HepG2 (cell line): ENCODE results near the gene CCL27. TPM values are rescaled to one million over a fixed set of nuclear protein-coding genes. Genes with fewer than 3 reads are reported as not detected.

Source experiments
- ATF7 ChIP-seq, 2 experiments: fragments of 450-650 bp in 1 of 2; sonication (generic) in 1 of 2; formaldehyde crosslinking in 1 of 2; IDR thresholded peaks; 2 replicates each; pipeline versions ENCODE4 v1.4.0 to v1.6.1; 2016 to 2020; ENCODE audit warnings: antibody characterized with exemption in 1 of 2, mild to moderate bottlenecking in 1 of 2, missing genetic modification reagents in 1 of 2
- HNF4G ChIP-seq, 2 experiments: sonication (generic) in 1 of 2; formaldehyde crosslinking in 1 of 2; IDR thresholded peaks; 2 replicates each; pipeline versions ENCODE4 v1.4.0 to v1.6.1; 2011 to 2020; ENCODE audit warnings: borderline replicate concordance in 2 of 2, low read depth in 2 of 2, mild to moderate bottlenecking in 2 of 2, low read length in 1 of 2, missing genetic modification reagents in 1 of 2, moderate library complexity in 1 of 2
- KDM5B ChIP-seq: sonication (generic); formaldehyde crosslinking; IDR thresholded peaks from 2 replicates; pipeline ENCODE4 v1.4.0; 2020; ENCODE audit warnings: missing genetic modification reagents, mild to moderate bottlenecking, borderline replicate concordance
- MED1 ChIP-seq: sonication (generic); formaldehyde crosslinking; IDR thresholded peaks from 2 replicates; pipeline ENCODE4 v1.4.0; 2020; ENCODE audit warnings: missing genetic modification reagents
- NR2F6 ChIP-seq, 2 experiments: IDR thresholded peaks; 2 replicates each; pipeline ENCODE4 v1.6.1; 2016; ENCODE audit warnings: antibody characterized with exemption in 1 of 2, mild to moderate bottlenecking in 1 of 2
- RAD21 ChIP-seq: fragments of 450-650 bp; formaldehyde crosslinking; IDR thresholded peaks from 2 replicates; pipeline ENCODE4 v1.5.0; 2020; ENCODE audit warnings: mild to moderate bottlenecking
- ZFP90 ChIP-seq: sonication (generic); formaldehyde crosslinking; IDR thresholded peaks from 2 replicates; pipeline ENCODE4 v1.8.0; 2022; ENCODE audit warnings: missing genetic modification reagents, mild to moderate bottlenecking, inconsistent platforms, borderline replicate concordance
- ZNF20 ChIP-seq: sonication (generic); formaldehyde crosslinking; IDR thresholded peaks from 2 replicates; pipeline ENCODE4 v1.4.0; 2020; ENCODE audit warnings: mild to moderate bottlenecking, moderate library complexity, missing genetic modification reagents
- ZNF619 ChIP-seq: sonication (generic); formaldehyde crosslinking; IDR thresholded peaks from 2 replicates; pipeline ENCODE4 v1.4.0; 2020; ENCODE audit warnings: mild to moderate bottlenecking, missing genetic modification reagents
- ZNF639 ChIP-seq: conservative IDR thresholded peaks from 2 replicates; pipeline ENCODE4 v1.6.1; 2018; ENCODE audit warnings: missing genetic modification reagents
- ZSCAN12 ChIP-seq: sonication (generic); formaldehyde crosslinking; IDR thresholded peaks from 2 replicates; pipeline ENCODE4 v1.9.0; 2021; ENCODE audit warnings: mild to moderate bottlenecking, missing genetic modification reagents
- polyA plus RNA-seq, 8 experiments: library from polyadenylated mRNA; depleted of rRNA in 3 of 8; stranded (reverse) in 7 of 8; unstranded in 1 of 8; fragments of >200 nt; fragmentation: Illumina TruSeq in 4 of 8; extraction: Trizol in 4 of 8; gene quantifications; 2 replicates each; pipeline versions ENCODE4 v1.2.1 to v1.2.3, GENCODE V29; 2011 to 2016; ENCODE audit warnings: low read depth in 4 of 8, missing spikeins in 1 of 8, mixed read lengths in 1 of 8; ENCODE audit not compliant: insufficient read depth in 1 of 8
- total RNA-seq, 5 experiments: library from RNA; depleted of rRNA; stranded (reverse); fragments of >200 nt; fragmentation: Illumina TruSeq; extraction: Trizol; gene quantifications; 2 replicates each; pipeline ENCODE4 v1.2.3, GENCODE V29; 2016; ENCODE audit warnings: low read depth in 1 of 5
- TF ChIP-seq, protein P1 (sequence below): sonication (generic); formaldehyde crosslinking; IDR thresholded peaks from 2 replicates; pipeline ENCODE4 v1.4.0; 2020; ENCODE audit warnings: missing genetic modification reagents
- TF ChIP-seq, protein P2 (sequence below): IDR thresholded peaks from 2 replicates; pipeline ENCODE4 v1.6.1; 2016; ENCODE audit warnings: missing biosample characterization, missing genetic modification reagents, low read depth
- TF ChIP-seq, protein P3 (sequence below): sonication (generic); formaldehyde crosslinking; IDR thresholded peaks from 2 replicates; pipeline ENCODE4 v1.4.0; 2020; ENCODE audit warnings: mild to moderate bottlenecking, missing genetic modification reagents
- TF ChIP-seq, protein P4 (sequence below): IDR thresholded peaks from 2 replicates; pipeline ENCODE4 v1.6.1; 2018; ENCODE audit warnings: missing genetic modification reagents, mild to moderate bottlenecking, missing compliant biosample characterization

The CCL27 gene
- total and polyA plus RNA-seq, 2 of the 13 experiments (the other 11 are each of a cell fraction or from before 2014, with no cell fraction given) = not detected

GRCh38 chr9:34646211-34647083, 16.0 kb downstream of the CCL27 start, which contains the start of gene GALT (continued):
- TF ChIP-seq, protein P1, sequence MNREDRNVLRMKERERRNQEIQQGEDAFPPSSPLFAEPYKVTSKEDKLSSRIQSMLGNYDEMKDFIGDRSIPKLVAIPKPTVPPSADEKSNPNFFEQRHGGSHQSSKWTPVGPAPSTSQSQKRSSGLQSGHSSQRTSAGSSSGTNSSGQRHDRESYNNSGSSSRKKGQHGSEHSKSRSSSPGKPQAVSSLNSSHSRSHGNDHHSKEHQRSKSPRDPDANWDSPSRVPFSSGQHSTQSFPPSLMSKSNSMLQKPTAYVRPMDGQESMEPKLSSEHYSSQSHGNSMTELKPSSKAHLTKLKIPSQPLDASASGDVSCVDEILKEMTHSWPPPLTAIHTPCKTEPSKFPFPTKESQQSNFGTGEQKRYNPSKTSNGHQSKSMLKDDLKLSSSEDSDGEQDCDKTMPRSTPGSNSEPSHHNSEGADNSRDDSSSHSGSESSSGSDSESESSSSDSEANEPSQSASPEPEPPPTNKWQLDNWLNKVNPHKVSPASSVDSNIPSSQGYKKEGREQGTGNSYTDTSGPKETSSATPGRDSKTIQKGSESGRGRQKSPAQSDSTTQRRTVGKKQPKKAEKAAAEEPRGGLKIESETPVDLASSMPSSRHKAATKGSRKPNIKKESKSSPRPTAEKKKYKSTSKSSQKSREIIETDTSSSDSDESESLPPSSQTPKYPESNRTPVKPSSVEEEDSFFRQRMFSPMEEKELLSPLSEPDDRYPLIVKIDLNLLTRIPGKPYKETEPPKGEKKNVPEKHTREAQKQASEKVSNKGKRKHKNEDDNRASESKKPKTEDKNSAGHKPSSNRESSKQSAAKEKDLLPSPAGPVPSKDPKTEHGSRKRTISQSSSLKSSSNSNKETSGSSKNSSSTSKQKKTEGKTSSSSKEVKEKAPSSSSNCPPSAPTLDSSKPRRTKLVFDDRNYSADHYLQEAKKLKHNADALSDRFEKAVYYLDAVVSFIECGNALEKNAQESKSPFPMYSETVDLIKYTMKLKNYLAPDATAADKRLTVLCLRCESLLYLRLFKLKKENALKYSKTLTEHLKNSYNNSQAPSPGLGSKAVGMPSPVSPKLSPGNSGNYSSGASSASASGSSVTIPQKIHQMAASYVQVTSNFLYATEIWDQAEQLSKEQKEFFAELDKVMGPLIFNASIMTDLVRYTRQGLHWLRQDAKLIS (CRISPR knock-in tag) = no peak; the same call in 1 of the 2 replicates
- TF ChIP-seq KDM5B (CRISPR knock-in tag) = peak; percentile 85
- TF ChIP-seq, protein P2, sequence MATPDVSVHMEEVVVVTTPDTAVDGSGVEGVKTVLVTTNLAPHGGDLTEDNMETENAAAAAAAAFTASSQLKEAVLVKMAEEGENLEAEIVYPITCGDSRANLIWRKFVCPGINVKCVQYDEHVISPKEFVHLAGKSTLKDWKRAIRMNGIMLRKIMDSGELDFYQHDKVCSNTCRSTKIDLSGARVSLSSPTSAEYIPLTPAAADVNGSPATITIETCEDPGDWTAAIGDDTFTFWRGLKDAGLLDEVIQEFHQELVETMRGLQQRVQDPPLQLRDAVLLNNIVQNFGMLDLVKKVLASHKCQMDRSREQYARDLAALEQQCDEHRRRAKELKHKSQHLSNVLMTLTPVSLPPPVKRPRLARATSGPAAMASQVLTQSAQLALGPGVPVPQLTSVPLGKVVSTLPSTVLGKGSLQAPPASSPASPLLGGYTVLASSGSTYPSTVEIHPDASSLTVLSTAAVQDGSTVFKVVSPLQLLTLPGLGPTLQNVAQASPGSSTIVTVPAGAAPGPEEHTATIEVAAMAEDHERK (CRISPR knock-in tag) = peak; percentile 12; the same call in 1 of the 2 replicates
- TF ChIP-seq MED1 (CRISPR knock-in tag) = peak; percentile 16
- peak; percentile 15; the same call in 1 of the 2 replicates for TF ChIP-seq ZNF619 (CRISPR knock-in tag)
- TF ChIP-seq ZNF20 (CRISPR knock-in tag) = no peak
- TF ChIP-seq RAD21 = peak; percentile 60
- TF ChIP-seq HNF4G (IDR thresholded peaks at IDR 0.05; ENCODE audit: borderline replicate concordance, low read depth, low read length) = no peak
- TF ChIP-seq HNF4G (CRISPR knock-in tag; IDR thresholded peaks at IDR 0.05; ENCODE audit: borderline replicate concordance, low read depth) = 0 out of 2 replicates have a peak, but pooled peaks have one; percentile 27
- TF ChIP-seq ZSCAN12 (CRISPR knock-in tag) = no peak; the same call in none of the 2 replicates
- TF ChIP-seq NR2F6 (IDR thresholded peaks at IDR 0.05) = peak; percentile 40; the same call in 1 of the 2 replicates
- peak; percentile 51 for TF ChIP-seq NR2F6 (CRISPR knock-in tag; IDR thresholded peaks at IDR 0.05)
- TF ChIP-seq ATF7 (IDR thresholded peaks at IDR 0.05) = no peak
- no peak for TF ChIP-seq ATF7 (CRISPR knock-in tag; IDR thresholded peaks at IDR 0.05)
- no peak for TF ChIP-seq ZNF639
- TF ChIP-seq, protein P3, sequence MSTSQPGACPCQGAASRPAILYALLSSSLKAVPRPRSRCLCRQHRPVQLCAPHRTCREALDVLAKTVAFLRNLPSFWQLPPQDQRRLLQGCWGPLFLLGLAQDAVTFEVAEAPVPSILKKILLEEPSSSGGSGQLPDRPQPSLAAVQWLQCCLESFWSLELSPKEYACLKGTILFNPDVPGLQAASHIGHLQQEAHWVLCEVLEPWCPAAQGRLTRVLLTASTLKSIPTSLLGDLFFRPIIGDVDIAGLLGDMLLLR = peak; percentile 55; the same call in 1 of the 2 replicates
- TF ChIP-seq, protein P4, sequence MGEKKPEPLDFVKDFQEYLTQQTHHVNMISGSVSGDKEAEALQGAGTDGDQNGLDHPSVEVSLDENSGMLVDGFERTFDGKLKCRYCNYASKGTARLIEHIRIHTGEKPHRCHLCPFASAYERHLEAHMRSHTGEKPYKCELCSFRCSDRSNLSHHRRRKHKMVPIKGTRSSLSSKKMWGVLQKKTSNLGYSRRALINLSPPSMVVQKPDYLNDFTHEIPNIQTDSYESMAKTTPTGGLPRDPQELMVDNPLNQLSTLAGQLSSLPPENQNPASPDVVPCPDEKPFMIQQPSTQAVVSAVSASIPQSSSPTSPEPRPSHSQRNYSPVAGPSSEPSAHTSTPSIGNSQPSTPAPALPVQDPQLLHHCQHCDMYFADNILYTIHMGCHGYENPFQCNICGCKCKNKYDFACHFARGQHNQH = peak; percentile 71; the same call in 1 of the 2 replicates
- TF ChIP-seq ZFP90 = peak; percentile 72; the same call in 1 of the 2 replicates
